Body of pancreas (tissue), 4 donors: ENCODE results near the gene KIF6.
A peak's percentile ranks its signal among the peaks of the same experiment; 100 is the strongest.

Source experiments
- CTCF ChIP-seq, 7 experiments: fragments of 450-650 bp in 4 of 7; fragments of 200-600 bp in 3 of 7; sonication (generic) in 3 of 7; IDR thresholded peaks; one replicate each; pipeline ENCODE4 v1.5.1; 2016 to 2019; ENCODE audit warnings: antibody characterized with exemption in 7 of 7
- POLR2A ChIP-seq, 3 donors: fragments of 450-650 bp; IDR thresholded peaks; one replicate each; pipeline ENCODE4 v1.6.1; 2016; ENCODE audit warnings: antibody characterized with exemption in 3 of 3, mild to moderate bottlenecking in 2 of 3

DNA sequence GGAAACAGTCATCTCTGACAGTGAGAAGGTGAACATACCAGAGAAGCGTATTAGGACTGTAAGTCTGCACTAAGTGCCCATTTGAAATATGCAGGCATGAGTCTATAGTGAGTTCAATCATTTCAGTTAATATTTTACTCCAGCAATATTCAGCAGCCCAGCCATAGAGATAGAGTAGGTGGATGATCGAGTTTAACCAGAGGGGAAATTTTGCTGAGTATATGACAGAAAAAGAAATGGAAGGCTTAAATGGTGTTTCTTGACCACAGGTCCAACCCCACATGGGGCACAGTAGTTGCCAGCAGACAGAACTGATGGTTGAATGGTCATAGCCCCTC lies 39.8 kb downstream of the KIF6 start:
- no peak for TF ChIP-seq CTCF (IDR thresholded peaks at IDR 0.05)
- peak in 1 of 3 donors; percentile 36 for TF ChIP-seq POLR2A (IDR thresholded peaks at IDR 0.05)
